GM23248 (cell line): Measurements from ENCODE around the gene LDB2.

ENCODE experiments used
- EZH2 ChIP-seq: fragments of 200-600 bp; sonication (generic); IDR thresholded peaks from 2 replicates; pipeline ENCODE4 v1.6.1; 2018; ENCODE audit warnings: antibody characterized with exemption, mild to moderate bottlenecking; ENCODE audit not compliant: insufficient read depth, poor library complexity, severe bottlenecking
- EZH2phosphoT487 ChIP-seq: fragments of 200-600 bp; sonication (generic); IDR thresholded peaks from 2 replicates; pipeline ENCODE4 v1.6.1; 2018; ENCODE audit warnings: antibody characterized with exemption, moderate library complexity, mild to moderate bottlenecking, low read depth; ENCODE audit not compliant: insufficient read depth

DNA sequence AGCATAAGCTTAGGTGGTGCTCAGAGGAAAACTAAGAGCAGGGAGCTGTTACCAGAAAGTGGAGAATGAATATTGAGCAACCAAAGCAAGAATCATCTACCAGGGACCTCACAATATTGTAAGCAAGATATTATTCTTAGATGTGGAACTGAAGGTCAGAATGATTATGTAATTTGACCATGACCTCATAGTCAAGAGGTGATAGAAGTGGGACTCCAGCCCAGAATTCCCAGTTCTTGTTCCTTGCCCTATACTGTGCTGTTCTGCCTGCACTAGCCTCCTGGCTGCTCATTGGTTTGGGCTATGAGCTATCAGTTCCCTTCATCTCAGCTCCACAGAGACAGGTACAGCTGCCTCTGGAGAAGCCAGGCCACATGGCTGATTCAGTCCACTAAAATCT is 229.4 kb downstream of the LDB2 start:
- TF ChIP-seq EZH2phosphoT487 (no peak), EZH2 (no peak)
